GM12878 (cell line): ENCODE results near the gene C1QTNF5. TPM values are rescaled to one million over a fixed set of nuclear protein-coding genes. Genes with fewer than 3 reads are reported as not detected.
A peak's percentile ranks its signal among the peaks of the same experiment; 100 is the strongest.

ENCODE experiments used
- BMI1 ChIP-seq: fragments of 450-650 bp; IDR thresholded peaks from 2 replicates; pipeline ENCODE4 v1.6.1; 2016; ENCODE audit warnings: mild to moderate bottlenecking, moderate library complexity, borderline replicate concordance
- BRCA1 ChIP-seq: IDR thresholded peaks from 2 replicates; pipeline ENCODE4 v1.6.1; 2011; ENCODE audit warnings: low read depth, low read length, improper control_type of control experiment
- CHD1 ChIP-seq: IDR thresholded peaks from 2 replicates; pipeline ENCODE4 v1.6.1; 2012; ENCODE audit warnings: low read depth, low read length, improper control_type of control experiment
- CHD2 ChIP-seq: IDR thresholded peaks from 2 replicates; pipeline ENCODE4 v1.6.1; 2011; ENCODE audit warnings: low read depth, low read length, improper control_type of control experiment, borderline replicate concordance
- CREB1 ChIP-seq: IDR thresholded peaks from 2 replicates; pipeline ENCODE4 v1.6.1; 2012; ENCODE audit warnings: low read depth, mild to moderate bottlenecking, inconsistent platforms
- ESRRA ChIP-seq: IDR thresholded peaks from 2 replicates; pipeline ENCODE4 v1.6.1; 2012; ENCODE audit warnings: mild to moderate bottlenecking, low read length, improper control_type of control experiment
- FOS ChIP-seq: IDR thresholded peaks from 3 replicates; pipeline ENCODE4 v1.6.1; 2011; ENCODE audit warnings: borderline replicate concordance; ENCODE audit not compliant: insufficient read length; ENCODE audit errors: extremely low read depth
- KDM1A ChIP-seq: fragments of 200-600 bp; sonication (generic); IDR thresholded peaks from 2 replicates; pipeline ENCODE4 v1.6.1; 2016; ENCODE audit warnings: borderline replicate concordance
- MTA3 ChIP-seq: IDR thresholded peaks from 2 replicates; pipeline ENCODE4 v1.6.1; 2012; ENCODE audit warnings: low read length, inconsistent platforms, borderline replicate concordance
- NBN ChIP-seq: fragments of 450-650 bp; IDR thresholded peaks from 2 replicates; pipeline ENCODE4 v1.6.1; 2016
- PAX8 ChIP-seq: fragments of 450-650 bp; IDR thresholded peaks from 2 replicates; pipeline ENCODE4 v1.6.1; 2017; ENCODE audit warnings: mild to moderate bottlenecking, moderate library complexity
- POLR2AphosphoS5 ChIP-seq: IDR thresholded peaks from 2 replicates; pipeline ENCODE4 v1.6.1; 2011; ENCODE audit warnings: mild to moderate bottlenecking, low read length, inconsistent platforms
- SIN3A ChIP-seq: IDR thresholded peaks from 2 replicates; pipeline ENCODE4 v1.6.1; 2012; ENCODE audit warnings: low read depth, low read length, improper control_type of control experiment
- SP1 ChIP-seq: IDR thresholded peaks from one replicate; pipeline ENCODE4 v1.6.1; 2011; ENCODE audit warnings: low read depth, low read length
- SPI1 ChIP-seq: IDR thresholded peaks from 2 replicates; pipeline ENCODE4 v1.6.1; 2011; ENCODE audit warnings: low read depth, mild to moderate bottlenecking, low read length, moderate library complexity, borderline replicate concordance; ENCODE audit not compliant: insufficient read depth
- SREBF1 ChIP-seq: IDR thresholded peaks from 2 replicates; pipeline ENCODE4 v1.6.1; 2012; ENCODE audit warnings: mild to moderate bottlenecking, low read length
- SREBF2 ChIP-seq: IDR thresholded peaks from 2 replicates; pipeline ENCODE4 v1.6.1; 2012; ENCODE audit warnings: mild to moderate bottlenecking, low read length
- STAT1 ChIP-seq: fragments of 450-650 bp; conservative IDR thresholded peaks from 2 replicates; pipeline ENCODE4 v1.6.1; 2014; ENCODE audit warnings: antibody characterized with exemption, mild to moderate bottlenecking
- TBL1XR1 ChIP-seq: IDR thresholded peaks from 2 replicates; pipeline ENCODE4 v1.6.1; 2012; ENCODE audit warnings: low read depth, low read length, improper control_type of control experiment
- TCF3 ChIP-seq: IDR thresholded peaks from 2 replicates; pipeline ENCODE4 v1.6.1; 2012; ENCODE audit warnings: low read depth, mild to moderate bottlenecking, low read length, borderline replicate concordance; ENCODE audit not compliant: insufficient read depth
- ZNF207 ChIP-seq: fragments of 450-650 bp; IDR thresholded peaks from 2 replicates; pipeline ENCODE4 v1.6.1; 2014; ENCODE audit warnings: antibody characterized with exemption, mild to moderate bottlenecking, borderline replicate concordance
- ZNF24 ChIP-seq: fragments of 450-650 bp; IDR thresholded peaks from 2 replicates; pipeline ENCODE4 v1.6.1; 2017; ENCODE audit warnings: antibody characterized with exemption, mild to moderate bottlenecking
- polyA plus RNA-seq, 11 experiments: library from polyadenylated mRNA; depleted of rRNA in 4 of 11; unstranded in 6 of 11; stranded (reverse) in 5 of 11; fragments of >200 nt; fragmentation: Nextera tagmentation in 4 of 11; fragmentation: Illumina TruSeq in 1 of 11; extraction: Ambion mirVana in 4 of 11; extraction: Trizol in 1 of 11; gene quantifications; 1 replicate in 1 of 11; 2 replicates in 10 of 11; pipeline versions ENCODE4 v1.2.1 to v1.2.3, GENCODE V29; 2011 to 2016; ENCODE audit warnings: inconsistent platforms in 2 of 11, missing spikeins in 2 of 11, low read depth in 1 of 11
- total RNA-seq, 4 experiments: library from RNA; depleted of rRNA in 3 of 4; stranded (reverse); fragments of >200 nt in 3 of 4; fragmentation: Illumina TruSeq in 1 of 4; extraction: Trizol in 1 of 4; gene quantifications; 2 replicates each; pipeline versions ENCODE4 v1.2.1 to v1.2.3, GENCODE V29; 2013 to 2021
- TF ChIP-seq, protein P1 (sequence below): IDR thresholded peaks from 2 replicates; pipeline ENCODE4 v1.6.1; 2012; ENCODE audit warnings: low read depth, low read length, improper control_type of control experiment
- TF ChIP-seq, protein P2 (sequence below): IDR thresholded peaks from 2 replicates; pipeline ENCODE4 v1.6.1; 2012; ENCODE audit warnings: low read length, inconsistent platforms
- TF ChIP-seq, protein P3 (sequence below): fragments of 450-650 bp; IDR thresholded peaks from 2 replicates; pipeline ENCODE4 v1.6.1; 2018; ENCODE audit warnings: mild to moderate bottlenecking, low read depth, moderate library complexity; ENCODE audit not compliant: partially characterized antibody
- TF ChIP-seq, protein P4 (sequence below): fragments of 450-650 bp; IDR thresholded peaks from 2 replicates; pipeline ENCODE4 v1.6.1; 2014; ENCODE audit warnings: mild to moderate bottlenecking

C1QTNF5 gene
- total and polyA plus RNA-seq, 10 of the 15 experiments (the other 5 are each of a cell fraction or from before 2014, with no cell fraction given) = not detected

DNA sequence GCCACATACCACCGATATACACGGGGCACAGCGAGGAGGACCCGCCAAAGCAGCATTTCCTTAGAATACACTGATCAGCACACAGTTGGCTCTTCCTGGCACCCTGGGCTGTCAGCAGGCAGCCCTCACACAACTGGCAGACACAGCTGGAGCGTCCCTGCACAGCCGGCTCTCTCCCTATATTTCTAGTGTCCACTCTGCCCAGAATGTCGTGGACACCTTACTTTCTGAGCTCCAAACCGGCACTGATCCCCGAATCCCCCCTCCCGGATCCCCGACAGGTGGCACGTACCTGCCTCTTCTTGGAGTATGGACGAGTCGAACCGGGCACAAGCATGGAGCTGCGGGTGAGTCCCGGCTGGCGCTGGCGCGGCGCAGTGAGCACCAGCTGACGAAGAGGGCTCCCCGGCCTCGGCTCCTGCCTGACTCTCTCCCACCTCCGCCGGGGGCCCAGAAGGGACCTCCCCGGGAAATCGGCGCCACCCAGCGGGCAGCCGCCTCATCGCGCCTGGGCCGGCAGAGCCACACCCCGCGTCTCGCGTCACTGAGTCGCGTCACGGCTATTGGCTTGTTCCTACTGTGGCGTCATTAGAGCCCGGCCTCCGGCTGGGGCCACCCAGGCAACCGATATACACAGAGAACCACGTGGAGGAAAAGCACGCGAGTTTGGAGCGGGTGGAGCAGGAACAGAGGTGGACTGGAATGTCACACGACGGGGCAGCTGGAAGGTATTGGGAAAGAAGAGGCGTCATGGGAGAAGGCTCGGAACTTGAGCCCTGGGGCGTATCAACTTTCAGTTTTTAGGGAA is 40.7 kb upstream of the C1QTNF5 start, which contains the start of gene USP2 (continued):
- TF ChIP-seq SP1 (no peak), FOS (no peak), ESRRA (no peak), POLR2AphosphoS5 (no peak), KDM1A (no peak), SIN3A (peak; percentile 96), SPI1 (no peak), CHD1 (no peak), MTA3 (no peak), BRCA1 (no peak), BMI1 (peak; percentile 54; the same call in 1 of the 2 replicates), ZNF207 (no peak), STAT1 (no peak), PAX8 (no peak), SREBF1 (no peak), ZNF24 (no peak), TCF3 (no peak), CREB1 (peak; percentile 95), TBL1XR1 (no peak), SREBF2 (no peak), NBN (0 out of 2 replicates have a peak, but pooled peaks have one; percentile 39), CHD2 (0 out of 2 replicates have a peak, but pooled peaks have one; percentile 49)
- TF ChIP-seq, protein P1, sequence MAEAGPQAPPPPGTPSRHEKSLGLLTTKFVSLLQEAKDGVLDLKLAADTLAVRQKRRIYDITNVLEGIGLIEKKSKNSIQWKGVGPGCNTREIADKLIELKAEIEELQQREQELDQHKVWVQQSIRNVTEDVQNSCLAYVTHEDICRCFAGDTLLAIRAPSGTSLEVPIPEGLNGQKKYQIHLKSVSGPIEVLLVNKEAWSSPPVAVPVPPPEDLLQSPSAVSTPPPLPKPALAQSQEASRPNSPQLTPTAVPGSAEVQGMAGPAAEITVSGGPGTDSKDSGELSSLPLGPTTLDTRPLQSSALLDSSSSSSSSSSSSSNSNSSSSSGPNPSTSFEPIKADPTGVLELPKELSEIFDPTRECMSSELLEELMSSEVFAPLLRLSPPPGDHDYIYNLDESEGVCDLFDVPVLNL = no peak
- TF ChIP-seq, protein P2, sequence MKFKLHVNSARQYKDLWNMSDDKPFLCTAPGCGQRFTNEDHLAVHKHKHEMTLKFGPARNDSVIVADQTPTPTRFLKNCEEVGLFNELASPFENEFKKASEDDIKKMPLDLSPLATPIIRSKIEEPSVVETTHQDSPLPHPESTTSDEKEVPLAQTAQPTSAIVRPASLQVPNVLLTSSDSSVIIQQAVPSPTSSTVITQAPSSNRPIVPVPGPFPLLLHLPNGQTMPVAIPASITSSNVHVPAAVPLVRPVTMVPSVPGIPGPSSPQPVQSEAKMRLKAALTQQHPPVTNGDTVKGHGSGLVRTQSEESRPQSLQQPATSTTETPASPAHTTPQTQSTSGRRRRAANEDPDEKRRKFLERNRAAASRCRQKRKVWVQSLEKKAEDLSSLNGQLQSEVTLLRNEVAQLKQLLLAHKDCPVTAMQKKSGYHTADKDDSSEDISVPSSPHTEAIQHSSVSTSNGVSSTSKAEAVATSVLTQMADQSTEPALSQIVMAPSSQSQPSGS = no peak
- TF ChIP-seq, protein P3, sequence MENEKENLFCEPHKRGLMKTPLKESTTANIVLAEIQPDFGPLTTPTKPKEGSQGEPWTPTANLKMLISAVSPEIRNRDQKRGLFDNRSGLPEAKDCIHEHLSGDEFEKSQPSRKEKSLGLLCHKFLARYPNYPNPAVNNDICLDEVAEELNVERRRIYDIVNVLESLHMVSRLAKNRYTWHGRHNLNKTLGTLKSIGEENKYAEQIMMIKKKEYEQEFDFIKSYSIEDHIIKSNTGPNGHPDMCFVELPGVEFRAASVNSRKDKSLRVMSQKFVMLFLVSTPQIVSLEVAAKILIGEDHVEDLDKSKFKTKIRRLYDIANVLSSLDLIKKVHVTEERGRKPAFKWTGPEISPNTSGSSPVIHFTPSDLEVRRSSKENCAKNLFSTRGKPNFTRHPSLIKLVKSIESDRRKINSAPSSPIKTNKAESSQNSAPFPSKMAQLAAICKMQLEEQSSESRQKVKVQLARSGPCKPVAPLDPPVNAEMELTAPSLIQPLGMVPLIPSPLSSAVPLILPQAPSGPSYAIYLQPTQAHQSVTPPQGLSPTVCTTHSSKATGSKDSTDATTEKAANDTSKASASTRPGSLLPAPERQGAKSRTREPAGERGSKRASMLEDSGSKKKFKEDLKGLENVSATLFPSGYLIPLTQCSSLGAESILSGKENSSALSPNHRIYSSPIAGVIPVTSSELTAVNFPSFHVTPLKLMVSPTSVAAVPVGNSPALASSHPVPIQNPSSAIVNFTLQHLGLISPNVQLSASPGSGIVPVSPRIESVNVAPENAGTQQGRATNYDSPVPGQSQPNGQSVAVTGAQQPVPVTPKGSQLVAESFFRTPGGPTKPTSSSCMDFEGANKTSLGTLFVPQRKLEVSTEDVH = no peak
- TF ChIP-seq, protein P4, sequence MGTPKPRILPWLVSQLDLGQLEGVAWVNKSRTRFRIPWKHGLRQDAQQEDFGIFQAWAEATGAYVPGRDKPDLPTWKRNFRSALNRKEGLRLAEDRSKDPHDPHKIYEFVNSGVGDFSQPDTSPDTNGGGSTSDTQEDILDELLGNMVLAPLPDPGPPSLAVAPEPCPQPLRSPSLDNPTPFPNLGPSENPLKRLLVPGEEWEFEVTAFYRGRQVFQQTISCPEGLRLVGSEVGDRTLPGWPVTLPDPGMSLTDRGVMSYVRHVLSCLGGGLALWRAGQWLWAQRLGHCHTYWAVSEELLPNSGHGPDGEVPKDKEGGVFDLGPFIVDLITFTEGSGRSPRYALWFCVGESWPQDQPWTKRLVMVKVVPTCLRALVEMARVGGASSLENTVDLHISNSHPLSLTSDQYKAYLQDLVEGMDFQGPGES = no peak
